Endodermal cell (in vitro differentiated cells): ENCODE data around the gene SUOX. TPM values are rescaled to one million over a fixed set of nuclear protein-coding genes. Genes with fewer than 3 reads are reported as not detected.
"Not testable (repeated sequence)": the region's sequence is repeated elsewhere in the genome, so short reads cannot be mapped to it uniquely, and the experiment has no call there.

Source experiments
- DNase-seq: peaks from one replicate; pipeline ENCODE4 v3.0.0-alpha.2; 2017
- H3K27ac ChIP-seq: 2 replicates; pipeline ENCODE4 v1.5.1; 2013; ENCODE audit warnings: mild to moderate bottlenecking, low read depth, low read length, moderate library complexity
- H3K27me3 ChIP-seq: 2 replicates; pipeline ENCODE4 v1.6.1; 2013; ENCODE audit warnings: mild to moderate bottlenecking, low read length, moderate library complexity; ENCODE audit not compliant: insufficient read depth, control insufficient read depth, poor library complexity, severe bottlenecking
- H3K36me3 ChIP-seq: 2 replicates; pipeline ENCODE4 v1.7.0; 2013; ENCODE audit warnings: mild to moderate bottlenecking, low read length, moderate library complexity; ENCODE audit not compliant: control insufficient read depth, insufficient read depth
- H3K4me1 ChIP-seq: one replicate; pipeline ENCODE4 v1.7.0; 2013; ENCODE audit warnings: low read length; ENCODE audit not compliant: control insufficient read depth, insufficient read depth
- H3K4me3 ChIP-seq: 2 replicates; pipeline ENCODE4 v1.5.1; 2013; ENCODE audit warnings: mild to moderate bottlenecking, low read length, moderate library complexity
- H3K9ac ChIP-seq: 2 replicates; pipeline ENCODE4 v1.6.1; 2013; ENCODE audit warnings: mild to moderate bottlenecking, low read length, moderate library complexity; ENCODE audit not compliant: poor library complexity, severe bottlenecking; ENCODE audit errors: extremely low read depth
- H3K9me3 ChIP-seq: 2 replicates; pipeline ENCODE4 v1.6.1; 2013; ENCODE audit warnings: mild to moderate bottlenecking, low read length, moderate library complexity; ENCODE audit not compliant: control insufficient read depth
- H3K27ac Mint-ChIP-seq: 2 replicates; pipeline ENCODE4 v1.8.0; 2020; ENCODE audit warnings: mixed read lengths
- H3K27me3 Mint-ChIP-seq: 2 replicates; pipeline ENCODE4 v1.8.0; 2021; ENCODE audit warnings: mild to moderate bottlenecking, mixed read lengths; ENCODE audit not compliant: insufficient read depth
- H3K36me3 Mint-ChIP-seq: 2 replicates; pipeline ENCODE4 v1.8.0; 2020; ENCODE audit warnings: low read depth, mixed read lengths
- H3K4me1 Mint-ChIP-seq: 2 replicates; pipeline ENCODE4 v1.8.0; 2020; ENCODE audit warnings: mixed read lengths
- H3K4me3 Mint-ChIP-seq: 2 replicates; pipeline ENCODE4 v1.8.0; 2020; ENCODE audit warnings: mild to moderate bottlenecking, moderate library complexity, mixed read lengths
- H3K9me3 Mint-ChIP-seq: 2 replicates; pipeline ENCODE4 v1.8.0; 2020; ENCODE audit warnings: mild to moderate bottlenecking, mixed read lengths
- CTCF ChIP-seq: fragments of 200-600 bp; sonication (generic); conservative IDR thresholded peaks from 2 replicates; pipeline ENCODE4 v1.5.0; 2021; ENCODE audit warnings: antibody characterized with exemption, mild to moderate bottlenecking
- WGBS, 2 experiments: methylation state at CpG; one replicate each; pipeline versions ENCODE4 v1.1.5 to v1.1.7; 2013; ENCODE audit warnings: missing lambda C conversion rate in 2 of 2, mixed read lengths in 1 of 2; ENCODE audit not compliant: insufficient coverage in 1 of 2, insufficient read length in 1 of 2; 5-methylcytosine and 5-hydroxymethylcytosine counted together
- total RNA-seq, 2 donors: library from RNA; stranded (reverse); fragmentation: NEBNext Ultra II Directional in 1 of 2; extraction: Animal tissue kit (Norgen Biotek cat#: 25700) in 1 of 2; gene quantifications; 2 replicates in 1 of 2; 3 replicates in 1 of 2; pipeline ENCODE4 v1.2.1, GENCODE V29; 2021

The SUOX gene
- total RNA-seq, 2 donors from 2014 or later: 23.2 to 27.5 TPM

GRCh38 chr12:56041552-56042429, 44.7 kb downstream of the SUOX start, which contains the start of gene RPS26:
TSS of gene RPS26 (plus strand) at chr12:56041918. CDS start at chr12:56042167, 249 bp downstream.
- peak within 1 kb of the TSS; percentile 98 for H3K27ac Mint-ChIP-seq
- no peaks in the 10 kb centered on the region for H3K4me1 ChIP-seq
- 0 to 1% methylated on average over 28 to 50 of the region's 50 CpGs for whole genome bisulfite sequencing, 2 experiments
- H3K36me3 Mint-ChIP-seq: peaks cover 32% of the 10 kb centered on the region
- peak within 1 kb of the TSS; percentile 100 for H3K4me3 ChIP-seq
- H3K4me1 Mint-ChIP-seq: peaks cover 22% of the 10 kb centered on the region
- H3K9me3 Mint-ChIP-seq: no peaks in the 10 kb centered on the region
- peak within 1 kb of the TSS; percentile 94 for H3K9ac ChIP-seq
- H3K27ac ChIP-seq: peak within 1 kb of the TSS; percentile 94
- TF ChIP-seq CTCF: peak; percentile 69
- H3K36me3 ChIP-seq: peaks cover 34% of the 10 kb centered on the region
- peak within 1 kb of the TSS; percentile 95 for H3K4me3 Mint-ChIP-seq
- no peaks in the 10 kb centered on the region for H3K27me3 ChIP-seq
- DNase-seq: peak; percentile 100
- no peaks in the 10 kb centered on the region for H3K9me3 ChIP-seq
- no peaks in the 10 kb centered on the region for H3K27me3 Mint-ChIP-seq

GRCh38 chr12:56042430-56042813, 45.3 kb downstream of the SUOX start:
- not testable (repeated sequence) for H3K9me3 ChIP-seq, H3K9me3 Mint-ChIP-seq, H3K4me1 ChIP-seq, H3K27me3 ChIP-seq, H3K27me3 Mint-ChIP-seq, DNase-seq
- peaks cover 20% of the 10 kb centered on the region for H3K4me1 Mint-ChIP-seq
- Histone ChIP-seq H3K9ac (peak overlapping the region; percentile 94), H3K36me3 (peaks cover 34% of the 10 kb centered on the region), H3K27ac (peak overlapping the region; percentile 94), H3K4me3 (peak overlapping the region; percentile 100)
- peaks cover 32% of the 10 kb centered on the region for H3K36me3 Mint-ChIP-seq
- H3K4me3 Mint-ChIP-seq: peak overlapping the region; percentile 95
- peak overlapping the region; percentile 98 for H3K27ac Mint-ChIP-seq
- WGBS, 2 experiments: 1 to 2% methylated on average over 9 to 19 of the region's 20 CpGs

GRCh38 chr12:56042843-56043242, 45.8 kb downstream of the SUOX start:
- peaks cover 32% of the 10 kb centered on the region for H3K36me3 Mint-ChIP-seq
- peak overlapping the region; percentile 94 for H3K9ac ChIP-seq
- H3K4me1 Mint-ChIP-seq: peaks cover 17% of the 10 kb centered on the region
- 51 to 71% methylated on average over 5 to 9 of the region's 9 CpGs for WGBS, 2 experiments
- H3K27ac ChIP-seq: no peak overlapping the region
- no peak for TF ChIP-seq CTCF
- peak overlapping the region; percentile 98 for H3K27ac Mint-ChIP-seq
- H3K4me3 ChIP-seq: peak overlapping the region; percentile 100
- no peaks in the 10 kb centered on the region for H3K9me3 Mint-ChIP-seq
- H3K4me1 ChIP-seq: no peaks in the 10 kb centered on the region
- H3K27me3 ChIP-seq: no peaks in the 10 kb centered on the region
- no peak for DNase-seq
- no peaks in the 10 kb centered on the region for H3K27me3 Mint-ChIP-seq
- H3K4me3 Mint-ChIP-seq: peak overlapping the region; percentile 95
- H3K9me3 ChIP-seq: no peaks in the 10 kb centered on the region
- peaks cover 34% of the 10 kb centered on the region for H3K36me3 ChIP-seq
